DOHH2 (cell line): ENCODE measurements around the gene RETREG1.
A peak's percentile ranks its signal among the peaks of the same experiment; 100 is the strongest.

Experiments
- H3F3A ChIP-seq: fragments of 200-600 bp; sonication (generic), shearing (Covaris generic); 2 replicates; pipeline ENCODE4 v1.6.0; 2016; ENCODE audit warnings: antibody characterized with exemption, mild to moderate bottlenecking; ENCODE audit not compliant: control insufficient read depth, insufficient read depth
- H3K27ac ChIP-seq: fragments of 200-600 bp; sonication (generic); 2 replicates; pipeline ENCODE4 v1.5.1; 2014; ENCODE audit warnings: low read depth, mild to moderate bottlenecking, low read length, moderate library complexity
- H3K27me3 ChIP-seq: fragments of 200-600 bp; sonication (generic); 2 replicates; pipeline ENCODE4 v1.6.1; 2014; ENCODE audit warnings: mild to moderate bottlenecking, low read length, mixed read lengths; ENCODE audit not compliant: control insufficient read depth
- H3K36me3 ChIP-seq: fragments of 200-600 bp; sonication (generic); 2 replicates; pipeline ENCODE4 v1.6.1; 2014; ENCODE audit warnings: mild to moderate bottlenecking, low read length, moderate library complexity, mixed read lengths; ENCODE audit not compliant: control insufficient read depth
- H3K4me1 ChIP-seq: fragments of 200-600 bp; sonication (generic); 2 replicates; pipeline ENCODE4 v1.6.1; 2014; ENCODE audit warnings: mild to moderate bottlenecking, low read length, mixed read lengths; ENCODE audit not compliant: control insufficient read depth
- H3K4me2 ChIP-seq: fragments of 200-600 bp; sonication (generic); 2 replicates; pipeline ENCODE4 v1.6.0; 2014; ENCODE audit warnings: mild to moderate bottlenecking, low read length, moderate library complexity
- H3K4me3 ChIP-seq: fragments of 200-600 bp; sonication (generic); 2 replicates; pipeline ENCODE4 v1.5.1; 2014; ENCODE audit warnings: mild to moderate bottlenecking, low read length, mixed read lengths
- H3K79me2 ChIP-seq: fragments of 200-600 bp; sonication (generic); 2 replicates; pipeline ENCODE4 v1.6.1; 2014; ENCODE audit warnings: mild to moderate bottlenecking, low read length, mixed read lengths; ENCODE audit not compliant: control insufficient read depth
- H3K9me2 ChIP-seq: fragments of 200-600 bp; sonication (generic); replicated peaks from 2 replicates; pipeline ENCODE4 v1.6.1; 2014; ENCODE audit warnings: mild to moderate bottlenecking, low read length, mixed read lengths; ENCODE audit not compliant: control insufficient read depth
- H3K9me3 ChIP-seq: fragments of 200-600 bp; sonication (generic); 2 replicates; pipeline ENCODE4 v1.6.1; 2014; ENCODE audit warnings: antibody characterized with exemption, low read length, mixed read lengths; ENCODE audit not compliant: control insufficient read depth, insufficient read depth
- H4K20me1 ChIP-seq: fragments of 200-600 bp; sonication (generic); 2 replicates; pipeline ENCODE4 v1.6.0; 2014; ENCODE audit warnings: low read depth, mild to moderate bottlenecking, antibody characterized with exemption, low read length, moderate library complexity; ENCODE audit not compliant: control insufficient read depth, insufficient read depth
- EZH2phosphoT487 ChIP-seq: fragments of 200-600 bp; sonication (generic); IDR thresholded peaks from 2 replicates; pipeline ENCODE4 v1.6.1; 2017; ENCODE audit warnings: borderline replicate concordance, mild to moderate bottlenecking, antibody characterized with exemption, low read length, moderate library complexity, mixed read lengths
- TF ChIP-seq, protein P1 (sequence below): fragments of 200-600 bp; sonication (generic); IDR thresholded peaks from one replicate; pipeline ENCODE4 v1.5.1; 2014; ENCODE audit warnings: antibody characterized with exemption, mild to moderate bottlenecking, low read depth, low read length; ENCODE audit not compliant: poor library complexity, severe bottlenecking

Gene RETREG1

DNA sequence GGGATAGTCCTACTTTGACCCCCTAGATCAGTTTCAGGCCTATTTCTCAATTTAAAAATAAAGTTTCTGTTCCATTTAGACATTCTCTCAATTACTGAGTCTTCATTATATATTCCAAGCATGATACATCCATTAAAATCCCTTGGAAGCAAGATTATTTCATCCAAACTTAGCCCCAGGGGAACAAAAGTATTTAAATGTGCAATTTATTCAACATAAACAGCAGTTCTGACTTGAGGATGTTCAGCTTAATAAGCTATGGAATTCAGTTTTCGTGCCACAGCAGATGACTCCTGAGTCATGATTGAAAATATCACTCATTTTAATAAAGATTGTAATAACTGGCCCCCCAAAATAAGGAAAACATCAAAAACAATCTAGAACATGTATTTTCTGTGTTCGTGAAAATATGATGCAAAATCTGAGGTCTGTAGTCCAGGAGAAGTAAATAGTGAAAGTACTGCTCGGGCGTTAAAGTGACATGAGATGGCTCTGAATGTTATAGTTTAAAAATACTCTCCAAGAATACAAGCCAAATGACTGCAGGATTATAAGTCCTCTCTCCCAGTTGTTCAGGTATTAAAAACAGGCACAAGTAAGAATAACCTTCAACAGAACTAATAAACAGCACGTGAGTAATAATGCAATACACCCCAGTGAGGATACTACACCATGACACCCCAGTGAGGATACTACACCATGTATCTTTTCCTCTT, 67.1 kb downstream of the RETREG1 start:
- Histone ChIP-seq H4K20me1 (no peaks in the 10 kb centered on the region), H3K27me3 (no peaks in the 10 kb centered on the region), H3K27ac (no peak overlapping the region), H3K9me3 (no peaks in the 10 kb centered on the region), H3K4me1 (peaks cover 32% of the 10 kb centered on the region), H3F3A (no peaks in the 10 kb centered on the region), H3K9me2 (no peaks in the 10 kb centered on the region), H3K4me2 (peak overlapping the region; percentile 47), H3K36me3 (no peaks in the 10 kb centered on the region), H3K4me3 (peak overlapping the region; percentile 54), H3K79me2 (no peaks in the 10 kb centered on the region)
- TF ChIP-seq EZH2phosphoT487: no peak
- TF ChIP-seq, protein P1, sequence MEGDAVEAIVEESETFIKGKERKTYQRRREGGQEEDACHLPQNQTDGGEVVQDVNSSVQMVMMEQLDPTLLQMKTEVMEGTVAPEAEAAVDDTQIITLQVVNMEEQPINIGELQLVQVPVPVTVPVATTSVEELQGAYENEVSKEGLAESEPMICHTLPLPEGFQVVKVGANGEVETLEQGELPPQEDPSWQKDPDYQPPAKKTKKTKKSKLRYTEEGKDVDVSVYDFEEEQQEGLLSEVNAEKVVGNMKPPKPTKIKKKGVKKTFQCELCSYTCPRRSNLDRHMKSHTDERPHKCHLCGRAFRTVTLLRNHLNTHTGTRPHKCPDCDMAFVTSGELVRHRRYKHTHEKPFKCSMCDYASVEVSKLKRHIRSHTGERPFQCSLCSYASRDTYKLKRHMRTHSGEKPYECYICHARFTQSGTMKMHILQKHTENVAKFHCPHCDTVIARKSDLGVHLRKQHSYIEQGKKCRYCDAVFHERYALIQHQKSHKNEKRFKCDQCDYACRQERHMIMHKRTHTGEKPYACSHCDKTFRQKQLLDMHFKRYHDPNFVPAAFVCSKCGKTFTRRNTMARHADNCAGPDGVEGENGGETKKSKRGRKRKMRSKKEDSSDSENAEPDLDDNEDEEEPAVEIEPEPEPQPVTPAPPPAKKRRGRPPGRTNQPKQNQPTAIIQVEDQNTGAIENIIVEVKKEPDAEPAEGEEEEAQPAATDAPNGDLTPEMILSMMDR: no peak

DNA sequence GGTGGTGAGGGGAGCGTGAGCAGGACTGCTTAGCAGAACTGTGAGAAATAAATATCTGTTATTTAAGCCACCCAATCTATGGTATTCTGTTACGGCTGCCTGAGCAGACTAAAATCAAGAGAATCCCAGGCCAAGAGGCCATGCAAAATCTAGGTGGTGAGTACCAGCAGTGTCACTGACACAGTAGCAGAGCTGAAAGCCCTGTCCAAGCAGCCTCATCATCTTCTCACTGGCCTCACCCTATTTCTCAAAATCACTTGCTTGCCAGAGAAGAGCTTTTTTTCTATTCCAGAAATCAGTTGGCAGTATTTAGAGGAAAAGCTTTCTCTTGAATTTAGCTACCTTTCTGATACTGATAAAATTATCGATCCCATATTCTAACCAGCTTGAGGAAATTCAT, 68.0 kb downstream of the RETREG1 start:
- no peak overlapping the region for H3K4me2 ChIP-seq
- no peaks in the 10 kb centered on the region for H3K79me2 ChIP-seq
- H3K9me2 ChIP-seq: no peaks in the 10 kb centered on the region
- H3K9me3 ChIP-seq: no peaks in the 10 kb centered on the region
- TF ChIP-seq EZH2phosphoT487: no peak
- TF ChIP-seq, protein P1: no peak
- H3K27ac ChIP-seq: no peak overlapping the region
- no peaks in the 10 kb centered on the region for H3K36me3 ChIP-seq
- no peaks in the 10 kb centered on the region for H4K20me1 ChIP-seq
- no peaks in the 10 kb centered on the region for H3F3A ChIP-seq
- H3K4me3 ChIP-seq: no peak overlapping the region
- H3K27me3 ChIP-seq: no peaks in the 10 kb centered on the region
- peaks cover 27% of the 10 kb centered on the region for H3K4me1 ChIP-seq

DNA sequence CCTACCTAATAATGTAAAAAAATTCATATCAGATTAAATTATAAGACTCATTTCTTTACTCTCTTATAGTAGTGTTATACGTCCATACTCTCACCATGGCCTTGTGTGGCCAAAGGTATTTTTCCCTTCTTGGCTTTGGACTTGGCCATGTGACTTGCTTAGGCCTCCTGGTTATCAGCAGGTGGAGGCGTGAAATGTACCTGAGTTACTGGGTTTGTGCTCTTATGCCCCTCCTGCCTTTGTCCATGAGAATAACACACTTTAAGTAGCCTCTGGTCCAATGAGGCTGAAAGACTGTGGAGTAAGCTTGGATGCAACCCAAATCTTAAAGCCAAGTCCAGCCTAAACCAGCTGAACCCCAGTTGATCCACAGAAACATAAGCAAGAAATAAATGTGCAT, 68.7 kb downstream of the RETREG1 start:
- Histone ChIP-seq H3K4me3 (no peak overlapping the region), H3K79me2 (no peaks in the 10 kb centered on the region), H4K20me1 (no peaks in the 10 kb centered on the region), H3K9me3 (no peaks in the 10 kb centered on the region), H3K4me1 (peaks cover 26% of the 10 kb centered on the region), H3K9me2 (no peaks in the 10 kb centered on the region), H3K4me2 (no peak overlapping the region), H3K27me3 (no peaks in the 10 kb centered on the region), H3F3A (no peaks in the 10 kb centered on the region), H3K27ac (no peak overlapping the region), H3K36me3 (no peaks in the 10 kb centered on the region)
- TF ChIP-seq, protein P1: no peak
- TF ChIP-seq EZH2phosphoT487: no peak
